HG03378 (cell line): ENCODE measurements around the gene KMT2C.
"Not testable (repeated sequence)": the region's sequence is repeated elsewhere in the genome, so short reads cannot be mapped to it uniquely, and the experiment has no call there.

ENCODE experiments used
- ATAC-seq: cut with Tn5 transposase; IDR thresholded peaks from one replicate; pipeline ENCODE4 v1.9.1; 2021; ENCODE audit warnings: mild to moderate bottlenecking, moderate library complexity; ENCODE audit not compliant: unreplicated experiment

The KMT2C gene

GRCh38 chr7:152313831-152314604, 121.8 kb downstream of the KMT2C start:
- ATAC-seq, result no peak

- ATAC-seq, result no peak
Observed at GRCh38 chr7:152313217-152313616, 122.6 kb downstream of the KMT2C start.

GRCh38 chr7:152312316-152312715, 123.5 kb downstream of the KMT2C start:
- no peak for ATAC-seq

DNA sequence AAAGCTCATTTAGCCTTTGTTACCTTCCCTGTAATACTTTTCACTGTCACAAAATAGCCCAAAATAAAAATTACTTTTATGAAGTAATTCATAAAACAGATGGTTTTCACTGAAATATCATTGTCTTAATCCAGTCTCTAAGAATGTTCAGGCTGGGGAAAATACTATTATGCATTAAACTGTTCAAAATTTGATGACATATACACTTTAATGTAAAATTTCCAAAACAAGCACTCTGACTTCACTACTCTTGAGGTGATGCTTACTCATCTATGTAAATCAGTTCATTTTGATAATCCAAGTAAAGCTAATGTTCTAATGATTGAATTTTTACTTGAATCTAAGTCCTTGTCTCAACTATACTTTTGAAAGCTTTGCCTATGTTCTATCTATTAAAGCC, 127.9 kb downstream of the KMT2C start:
- no peak for ATAC-seq

GRCh38 chr7:152299542-152300143, 136.2 kb downstream of the KMT2C start:
- not testable (repeated sequence) for ATAC-seq

DNA sequence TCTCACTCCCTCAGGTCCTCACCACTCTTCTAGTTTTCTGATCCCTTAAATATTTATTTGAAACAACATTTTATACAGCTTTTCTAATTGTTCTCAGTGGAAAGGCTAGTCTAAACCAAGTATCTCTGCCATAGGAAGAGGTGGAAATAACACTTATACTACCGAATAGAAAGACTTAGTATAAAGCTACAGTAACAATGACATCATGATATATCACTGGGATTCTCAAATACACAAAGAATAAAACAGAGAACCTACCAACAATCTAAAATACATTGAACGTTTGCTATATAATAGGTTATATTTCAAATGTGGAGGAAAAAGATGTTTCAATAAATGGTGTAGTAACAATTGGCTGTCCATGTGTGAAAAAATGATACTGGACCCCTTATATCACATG, 142.9 kb downstream of the KMT2C start:
- no peak for ATAC-seq

DNA sequence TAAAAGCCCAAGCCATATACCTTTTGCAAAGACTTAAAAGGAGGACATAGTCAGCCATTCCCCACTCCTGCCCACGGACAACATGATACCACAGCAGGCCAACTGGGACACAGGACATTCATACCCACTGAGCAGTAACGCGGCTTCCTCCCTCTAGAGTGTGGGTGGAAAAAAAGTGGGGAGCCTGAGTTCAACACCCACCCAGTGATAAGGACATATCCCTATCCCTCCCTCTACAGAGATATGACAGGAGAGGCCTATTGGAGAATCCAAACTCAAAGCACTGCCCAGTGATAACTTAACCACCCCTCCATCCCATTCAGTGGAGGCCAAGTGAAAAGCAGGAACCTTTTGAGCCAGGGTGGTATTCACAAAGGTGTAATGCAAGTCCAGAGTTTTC, 148.8 kb downstream of the KMT2C start:
- ATAC-seq, result not testable (repeated sequence)

DNA sequence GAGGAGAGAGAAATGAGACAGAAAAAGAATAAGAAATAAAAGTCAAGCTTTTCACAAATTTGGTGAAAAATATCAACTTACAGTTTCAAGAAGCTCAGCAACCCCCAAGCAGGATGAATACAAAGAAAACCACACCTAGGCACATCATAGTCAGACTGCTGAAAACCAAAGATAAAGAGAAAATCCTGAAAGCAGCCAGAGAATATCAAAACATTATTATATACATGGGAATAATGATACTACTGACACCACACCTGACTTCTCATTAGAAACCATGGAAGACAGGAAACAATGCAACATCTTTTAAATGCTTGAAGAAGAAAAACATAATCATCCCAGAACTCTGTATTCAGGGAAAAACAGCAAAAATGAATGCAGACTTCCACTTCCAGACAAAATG, 149.6 kb downstream of the KMT2C start:
- not testable (repeated sequence) for ATAC-seq

DNA sequence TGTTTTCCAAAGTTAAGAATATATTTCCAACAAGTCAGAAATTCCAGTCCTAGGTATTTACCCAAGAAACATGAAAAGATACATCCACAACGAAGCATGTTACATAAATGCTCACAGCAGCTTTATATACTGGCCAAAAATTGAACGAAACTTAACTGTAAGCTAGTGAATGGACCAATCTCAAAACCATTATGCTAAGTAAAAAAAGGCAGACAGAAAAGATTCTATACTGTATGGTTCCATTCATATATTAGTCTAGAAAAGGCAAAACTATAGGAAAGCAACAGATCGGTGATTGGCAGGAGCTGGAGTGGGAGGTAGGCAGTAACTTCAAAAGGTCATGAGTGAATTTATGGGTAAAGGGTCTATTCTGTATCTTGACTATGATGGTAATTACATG, 150.8 kb downstream of the KMT2C start:
- ATAC-seq, result not testable (repeated sequence)

DNA sequence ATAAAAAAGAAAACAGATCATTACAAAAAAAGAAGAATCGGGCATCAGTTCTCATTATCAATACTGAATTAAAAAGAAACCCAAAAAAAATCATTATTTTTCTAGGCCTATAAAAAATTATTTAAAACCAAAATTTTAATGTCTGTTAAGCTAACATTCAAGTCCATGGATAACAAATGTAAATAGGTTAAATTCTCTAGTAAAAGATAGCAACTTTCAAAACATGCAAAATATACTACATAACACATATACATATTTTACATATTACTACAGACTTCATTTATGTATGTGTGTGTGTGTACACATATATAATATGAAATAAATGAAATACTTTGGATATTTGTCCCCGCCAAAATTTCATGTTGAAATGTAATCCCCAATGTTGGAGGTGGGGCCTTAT, 158.1 kb downstream of the KMT2C start:
- not testable (repeated sequence) for ATAC-seq

DNA sequence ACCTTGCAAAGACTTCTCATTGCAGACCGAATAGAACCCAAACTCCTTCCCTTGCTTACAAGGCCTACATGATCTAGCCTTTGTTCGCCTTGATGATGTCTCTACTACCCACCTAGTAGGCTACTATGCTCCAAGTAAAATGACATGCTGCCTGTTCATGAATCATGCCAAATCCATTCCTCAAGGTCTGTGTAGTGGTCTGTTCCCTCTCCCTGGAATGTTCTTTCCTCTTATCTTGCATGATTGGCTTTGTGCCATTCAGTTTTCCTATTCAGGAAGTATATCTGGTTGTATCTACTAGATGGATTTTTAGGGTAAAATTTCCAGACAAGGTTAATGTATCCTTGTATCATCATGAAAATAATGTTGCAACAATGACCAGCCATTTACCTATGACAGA, 165.4 kb downstream of the KMT2C start:
- not testable (repeated sequence) for ATAC-seq

DNA sequence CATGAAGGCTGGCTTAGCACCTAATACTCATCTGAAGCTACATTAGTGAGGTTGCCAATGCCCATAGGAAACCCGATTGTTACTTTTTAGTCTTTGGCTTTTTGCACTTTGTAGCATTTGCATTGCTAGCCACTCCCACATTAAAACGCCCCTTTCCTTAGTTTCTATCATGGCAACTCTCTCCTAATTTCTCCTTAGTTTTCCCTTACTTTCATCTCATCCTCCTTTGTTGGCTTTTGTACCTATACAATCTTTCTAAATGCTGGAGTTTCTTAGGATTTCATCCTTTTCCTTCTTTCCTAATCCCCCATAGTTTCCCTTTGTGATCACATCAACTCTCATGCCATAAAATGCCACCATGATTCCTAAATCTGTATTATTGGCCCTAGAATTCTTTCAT, 168.9 kb downstream of the KMT2C start:
- not testable (repeated sequence) for ATAC-seq

GRCh38 chr7:152264915-152265314, 170.9 kb downstream of the KMT2C start:
- not testable (repeated sequence) for ATAC-seq

- ATAC-seq, result not testable (repeated sequence)
Observed at GRCh38 chr7:152262146-152262545, 173.7 kb downstream of the KMT2C start.

GRCh38 chr7:152259645-152260044, 176.2 kb downstream of the KMT2C start:
- not testable (repeated sequence) for ATAC-seq

- not testable (repeated sequence) for ATAC-seq
Observed at GRCh38 chr7:152247851-152248250, 188.0 kb downstream of the KMT2C start.

DNA sequence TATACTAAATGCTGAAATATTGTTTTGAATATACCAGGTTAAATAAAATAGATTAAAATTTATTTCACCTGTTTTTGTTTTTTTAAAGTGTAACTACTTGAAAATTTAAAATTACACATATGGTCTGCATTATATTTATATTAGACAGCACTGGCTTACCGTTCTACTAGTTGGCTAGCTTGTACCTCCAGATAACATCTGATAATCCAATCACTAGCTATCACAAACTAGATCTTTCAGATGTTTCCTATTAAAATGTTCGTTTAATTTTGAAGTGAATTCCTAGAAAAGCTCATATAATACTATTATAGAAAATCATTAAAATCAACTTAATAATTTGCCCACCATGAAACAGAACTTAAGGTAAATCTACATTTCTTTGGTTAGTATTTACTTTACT, 190.4 kb downstream of the KMT2C start:
- ATAC-seq, result not testable (repeated sequence)

DNA sequence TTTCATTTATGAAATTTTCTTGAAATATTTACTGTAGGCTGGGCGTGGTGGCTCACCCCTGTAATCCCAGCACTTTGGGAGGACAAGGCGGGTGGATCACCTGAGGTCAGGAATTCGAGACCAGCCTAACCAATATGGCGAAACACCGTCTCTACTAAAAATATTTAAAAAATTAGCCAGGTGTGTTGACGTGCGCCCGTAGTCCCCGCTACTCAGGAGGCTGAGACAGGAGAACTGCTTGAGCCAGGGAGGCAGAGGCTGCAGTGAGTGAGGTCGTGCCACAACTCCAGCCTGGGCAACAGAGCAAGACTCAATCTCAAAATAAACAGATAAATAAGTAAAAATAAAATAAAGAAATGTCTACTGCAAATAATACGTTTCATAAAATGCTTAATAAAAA, 192.3 kb downstream of the KMT2C start:
- ATAC-seq, result not testable (repeated sequence)

GRCh38 chr7:152241301-152241700, 194.5 kb downstream of the KMT2C start:
- not testable (repeated sequence) for ATAC-seq

DNA sequence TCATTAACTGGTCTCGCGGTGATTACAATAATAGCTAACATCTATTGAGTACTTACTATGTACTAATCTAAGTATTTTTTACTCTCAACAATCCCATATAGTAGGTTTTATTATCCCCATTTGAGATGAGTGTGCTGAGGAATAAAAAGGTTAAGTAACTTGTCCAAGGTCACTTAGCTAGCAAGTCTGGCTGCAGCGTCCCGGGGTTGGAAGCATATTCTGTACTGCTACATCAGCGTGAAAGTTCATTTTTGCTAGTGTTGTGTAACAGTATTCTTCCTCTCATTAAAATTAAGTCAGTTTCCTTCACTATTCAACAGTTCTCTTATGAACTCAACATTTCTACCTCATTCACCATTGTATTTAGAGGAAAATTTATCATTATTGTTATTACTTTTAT, 199.5 kb downstream of the KMT2C start:
- ATAC-seq, result not testable (repeated sequence)

DNA sequence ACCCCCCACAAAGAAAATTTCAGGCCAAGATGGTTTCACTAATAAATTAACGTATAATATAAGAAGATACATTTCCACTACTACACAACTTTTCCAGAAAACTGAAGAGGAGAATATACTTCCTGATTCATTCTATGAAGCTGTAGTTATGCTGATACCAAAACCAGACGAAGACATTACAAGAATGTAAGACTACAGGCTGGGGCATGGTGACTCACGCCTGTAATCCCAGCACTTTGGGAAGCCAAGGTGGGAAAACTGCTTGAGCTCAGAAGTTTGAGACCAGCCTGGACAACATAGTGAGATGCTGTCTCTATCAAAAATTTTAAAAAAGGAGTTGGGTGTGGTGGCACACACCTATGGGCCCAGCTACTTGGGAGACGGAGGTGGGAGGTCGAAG, 201.4 kb downstream of the KMT2C start:
- not testable (repeated sequence) for ATAC-seq

- ATAC-seq, result no peak
Observed at GRCh38 chr7:152231089-152231488, 204.7 kb downstream of the KMT2C start.
